Spleen (tissue), 7 donors: ENCODE data around the gene LRP1B.

Experiments
- POLR2A ChIP-seq, 3 donors: fragments of 450-650 bp; IDR thresholded peaks; one replicate each; pipeline ENCODE4 v1.5.1; 2017; ENCODE audit warnings: antibody characterized with exemption in 3 of 3, mild to moderate bottlenecking in 1 of 3
- POLR2AphosphoS5 ChIP-seq, 3 donors: sonication (generic); formaldehyde crosslinking; IDR thresholded peaks; one replicate each; pipeline ENCODE4 v1.5.1; 2017; ENCODE audit warnings: antibody characterized with exemption in 3 of 3
- TF ChIP-seq, protein P1 (sequence below), 11 experiments: fragments of 200-600 bp in 7 of 11; fragments of 450-650 bp in 4 of 11; sonication (generic) in 4 of 11; IDR thresholded peaks in 8 of 11; conservative IDR thresholded peaks in 3 of 11; 1 replicate in 7 of 11; 2 replicates in 4 of 11; pipeline versions ENCODE4 v1.4.0 to v1.8.0; 2016 to 2021; ENCODE audit warnings: antibody characterized with exemption in 11 of 11, inconsistent platforms in 4 of 11, mild to moderate bottlenecking in 1 of 11
- donor health status: DM: no; HTN: no; CAD: no; lungs with moderate emphysema.
- donor health status: DM: no; HTN: no; CAD: no.
- donor health status: DM: no; HTN: no; CAD: no.

DNA sequence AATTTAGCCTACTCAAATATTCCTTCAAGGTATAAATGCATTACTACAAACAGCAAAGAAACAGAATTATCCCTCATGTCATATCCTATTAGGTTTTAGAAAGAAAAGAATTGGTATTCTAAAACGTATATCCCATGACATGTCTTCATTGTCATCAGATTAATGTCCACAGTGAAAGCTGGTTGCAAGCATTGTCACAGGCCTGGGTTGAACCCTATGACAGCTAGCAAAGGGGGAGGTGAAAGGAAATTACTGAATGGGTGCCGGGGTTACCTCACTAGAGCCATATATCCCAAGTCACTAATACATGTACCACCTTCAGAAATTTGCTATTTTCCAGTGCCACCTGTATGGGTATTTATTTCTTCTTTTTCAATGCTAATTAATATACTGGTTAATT is 1720.1 kb downstream of the LRP1B start:
- TF ChIP-seq POLR2A (IDR thresholded peaks at IDR 0.05) (no peak), POLR2AphosphoS5 (IDR thresholded peaks at IDR 0.05) (no peak)
- TF ChIP-seq, protein P1, sequence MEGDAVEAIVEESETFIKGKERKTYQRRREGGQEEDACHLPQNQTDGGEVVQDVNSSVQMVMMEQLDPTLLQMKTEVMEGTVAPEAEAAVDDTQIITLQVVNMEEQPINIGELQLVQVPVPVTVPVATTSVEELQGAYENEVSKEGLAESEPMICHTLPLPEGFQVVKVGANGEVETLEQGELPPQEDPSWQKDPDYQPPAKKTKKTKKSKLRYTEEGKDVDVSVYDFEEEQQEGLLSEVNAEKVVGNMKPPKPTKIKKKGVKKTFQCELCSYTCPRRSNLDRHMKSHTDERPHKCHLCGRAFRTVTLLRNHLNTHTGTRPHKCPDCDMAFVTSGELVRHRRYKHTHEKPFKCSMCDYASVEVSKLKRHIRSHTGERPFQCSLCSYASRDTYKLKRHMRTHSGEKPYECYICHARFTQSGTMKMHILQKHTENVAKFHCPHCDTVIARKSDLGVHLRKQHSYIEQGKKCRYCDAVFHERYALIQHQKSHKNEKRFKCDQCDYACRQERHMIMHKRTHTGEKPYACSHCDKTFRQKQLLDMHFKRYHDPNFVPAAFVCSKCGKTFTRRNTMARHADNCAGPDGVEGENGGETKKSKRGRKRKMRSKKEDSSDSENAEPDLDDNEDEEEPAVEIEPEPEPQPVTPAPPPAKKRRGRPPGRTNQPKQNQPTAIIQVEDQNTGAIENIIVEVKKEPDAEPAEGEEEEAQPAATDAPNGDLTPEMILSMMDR (IDR thresholded peaks at IDR 0.05 in 8 of 11, conservative IDR thresholded peaks at IDR 0.05 in 3 of 11) = no peak
